HEK293 (cell line): ENCODE data around the gene TTLL11.

Source experiments
- BCL11B ChIP-seq: fragments of 450-650 bp; formaldehyde crosslinking; IDR thresholded peaks from 2 replicates; pipeline ENCODE4 v1.5.1; 2016; ENCODE audit warnings: low read depth, missing biosample characterization, missing genetic modification characterization
- EGR2 ChIP-seq: fragments of 450-650 bp; formaldehyde crosslinking; IDR thresholded peaks from 2 replicates; pipeline ENCODE4 v1.5.1; 2016; ENCODE audit warnings: low read depth, missing biosample characterization, missing genetic modification characterization
- ELK4 ChIP-seq: IDR thresholded peaks from 2 replicates; pipeline ENCODE4 v1.6.1; 2011; ENCODE audit warnings: mild to moderate bottlenecking, low read depth, low read length, borderline replicate concordance
- HOXA7 ChIP-seq: sonication (generic); formaldehyde crosslinking; IDR thresholded peaks from 2 replicates; pipeline ENCODE4 v1.8.1; 2022; ENCODE audit warnings: missing genetic modification reagents, borderline replicate concordance
- KLF8 ChIP-seq: fragments of 450-650 bp; formaldehyde crosslinking; IDR thresholded peaks from 2 replicates; pipeline ENCODE4 v1.5.1; 2016; ENCODE audit warnings: missing biosample characterization, missing genetic modification characterization
- KLF9 ChIP-seq: fragments of 450-650 bp; formaldehyde crosslinking; IDR thresholded peaks from 2 replicates; pipeline ENCODE4 v1.5.1; 2016; ENCODE audit warnings: missing biosample characterization, missing genetic modification characterization, low read depth
- PRDM1 ChIP-seq: fragments of 450-650 bp; formaldehyde crosslinking; IDR thresholded peaks from 2 replicates; pipeline ENCODE4; 2016; ENCODE audit warnings: missing biosample characterization, missing genetic modification characterization
- REPIN1 ChIP-seq: fragments of 450-650 bp; formaldehyde crosslinking; IDR thresholded peaks from 2 replicates; pipeline ENCODE4 v1.5.1; 2017; ENCODE audit warnings: missing biosample characterization, missing genetic modification characterization, low read depth
- SCRT1 ChIP-seq: fragments of 450-650 bp; formaldehyde crosslinking; IDR thresholded peaks from 2 replicates; pipeline ENCODE4 v1.5.1; 2016; ENCODE audit warnings: missing biosample characterization, missing genetic modification characterization, borderline replicate concordance
- SP2 ChIP-seq: fragments of 450-650 bp; formaldehyde crosslinking; IDR thresholded peaks from 2 replicates; pipeline ENCODE4 v1.5.1; 2016; ENCODE audit warnings: missing biosample characterization, missing genetic modification characterization
- YY2 ChIP-seq: fragments of 450-650 bp; formaldehyde crosslinking; IDR thresholded peaks from 2 replicates; pipeline ENCODE4 v1.5.1; 2016; ENCODE audit warnings: missing biosample characterization, missing genetic modification characterization
- ZBTB10 ChIP-seq: fragments of 450-650 bp; formaldehyde crosslinking; IDR thresholded peaks from 2 replicates; pipeline ENCODE4 v1.5.1; 2016; ENCODE audit warnings: missing biosample characterization, missing genetic modification characterization
- ZBTB48 ChIP-seq: fragments of 450-650 bp; formaldehyde crosslinking; IDR thresholded peaks from 2 replicates; pipeline ENCODE4 v1.5.1; 2016; ENCODE audit warnings: missing biosample characterization, missing genetic modification characterization
- ZBTB6 ChIP-seq: fragments of 450-650 bp; formaldehyde crosslinking; IDR thresholded peaks from 2 replicates; pipeline ENCODE4 v1.5.1; 2017; ENCODE audit warnings: missing biosample characterization, missing genetic modification characterization
- ZBTB8A ChIP-seq: fragments of 450-650 bp; formaldehyde crosslinking; IDR thresholded peaks from 2 replicates; pipeline ENCODE4 v1.5.1; 2016; ENCODE audit warnings: missing biosample characterization, missing genetic modification characterization
- ZNF121 ChIP-seq: fragments of 450-650 bp; formaldehyde crosslinking; IDR thresholded peaks from 2 replicates; pipeline ENCODE4 v1.5.1; 2016; ENCODE audit warnings: missing biosample characterization, missing genetic modification characterization
- ZNF18 ChIP-seq: fragments of 450-650 bp; formaldehyde crosslinking; IDR thresholded peaks from 2 replicates; pipeline ENCODE4 v1.5.1; 2016; ENCODE audit warnings: missing biosample characterization, missing genetic modification characterization
- ZNF211 ChIP-seq: fragments of 450-650 bp; formaldehyde crosslinking; IDR thresholded peaks from 2 replicates; pipeline ENCODE4 v1.5.1; 2016; ENCODE audit warnings: low read depth, missing biosample characterization, missing genetic modification characterization
- ZNF248 ChIP-seq: fragments of 450-650 bp; formaldehyde crosslinking; IDR thresholded peaks from 2 replicates; pipeline ENCODE4 v1.5.1; 2017; ENCODE audit warnings: missing biosample characterization, missing genetic modification characterization
- ZNF350 ChIP-seq: fragments of 450-650 bp; formaldehyde crosslinking; IDR thresholded peaks from 2 replicates; pipeline ENCODE4 v1.5.0; 2017; ENCODE audit warnings: missing biosample characterization, mild to moderate bottlenecking, missing genetic modification characterization
- ZNF354C ChIP-seq: fragments of 450-650 bp; formaldehyde crosslinking; IDR thresholded peaks from 2 replicates; pipeline ENCODE4 v1.5.1; 2016; ENCODE audit warnings: missing biosample characterization, missing genetic modification characterization, low read depth, borderline replicate concordance
- ZNF416 ChIP-seq: fragments of 450-650 bp; formaldehyde crosslinking; IDR thresholded peaks from 2 replicates; pipeline ENCODE4 v1.5.1; 2016; ENCODE audit warnings: missing biosample characterization, missing genetic modification characterization
- ZNF48 ChIP-seq: fragments of 450-650 bp; formaldehyde crosslinking; IDR thresholded peaks from 2 replicates; pipeline ENCODE4 v1.5.1; 2016; ENCODE audit warnings: missing biosample characterization, missing genetic modification characterization
- ZNF529 ChIP-seq: fragments of 450-650 bp; formaldehyde crosslinking; IDR thresholded peaks from 2 replicates; pipeline ENCODE4 v1.5.1; 2017; ENCODE audit warnings: missing genetic modification characterization, missing biosample characterization; ENCODE audit not compliant: insufficient replicate concordance
- ZNF558 ChIP-seq: fragments of 450-650 bp; formaldehyde crosslinking; IDR thresholded peaks from 2 replicates; pipeline ENCODE4 v1.5.1; 2016; ENCODE audit warnings: missing biosample characterization, missing genetic modification characterization
- ZNF560 ChIP-seq: fragments of 450-650 bp; formaldehyde crosslinking; IDR thresholded peaks from 2 replicates; pipeline ENCODE4 v1.5.1; 2017; ENCODE audit warnings: missing biosample characterization, missing genetic modification characterization, borderline replicate concordance
- ZNF571 ChIP-seq: fragments of 450-650 bp; formaldehyde crosslinking; IDR thresholded peaks from 2 replicates; pipeline ENCODE4 v1.5.0; 2017; ENCODE audit warnings: missing biosample characterization, missing genetic modification characterization
- ZNF621 ChIP-seq: fragments of 450-650 bp; formaldehyde crosslinking; IDR thresholded peaks from 2 replicates; pipeline ENCODE4 v1.5.1; 2017; ENCODE audit warnings: missing biosample characterization, missing genetic modification characterization
- ZNF645 ChIP-seq: fragments of 450-650 bp; formaldehyde crosslinking; IDR thresholded peaks from 2 replicates; pipeline ENCODE4; 2016; ENCODE audit warnings: missing biosample characterization, missing genetic modification characterization
- ZNF654 ChIP-seq: fragments of 450-650 bp; formaldehyde crosslinking; IDR thresholded peaks from 2 replicates; pipeline ENCODE4 v1.5.1; 2016; ENCODE audit warnings: low read depth, missing biosample characterization, missing genetic modification characterization
- ZNF792 ChIP-seq: fragments of 450-650 bp; formaldehyde crosslinking; IDR thresholded peaks from 2 replicates; pipeline ENCODE4 v1.5.1; 2016; ENCODE audit warnings: missing biosample characterization, missing genetic modification characterization
- ZNF837 ChIP-seq: fragments of 450-650 bp; formaldehyde crosslinking; IDR thresholded peaks from 2 replicates; pipeline ENCODE4 v1.5.1; 2016; ENCODE audit warnings: missing biosample characterization, missing genetic modification characterization
- ZNF843 ChIP-seq: fragments of 450-650 bp; formaldehyde crosslinking; IDR thresholded peaks from 2 replicates; pipeline ENCODE4 v1.5.1; 2016; ENCODE audit warnings: missing biosample characterization, missing genetic modification characterization
- ZSCAN30 ChIP-seq: fragments of 450-650 bp; IDR thresholded peaks from 2 replicates; pipeline ENCODE4 v1.5.1; 2018; ENCODE audit warnings: missing biosample characterization, mild to moderate bottlenecking, missing genetic modification characterization, moderate library complexity
- ZXDB ChIP-seq: fragments of 450-650 bp; formaldehyde crosslinking; IDR thresholded peaks from 2 replicates; pipeline ENCODE4 v1.5.1; 2016; ENCODE audit warnings: missing biosample characterization, missing genetic modification characterization

TTLL11 gene

GRCh38 chr9:121895818-121896544, 197.1 kb downstream of the TTLL11 start (continued):
- TF ChIP-seq ZNF571 (tag by site-specific recombination) (no peak), ZNF529 (tag by site-specific recombination) (no peak), SP2 (no peak), ZBTB6 (no peak; the same call in 1 of the 2 replicates), ZBTB10 (tag by site-specific recombination) (no peak), ZBTB8A (tag by site-specific recombination) (no peak), ZNF350 (tag by site-specific recombination) (no peak), SCRT1 (tag by site-specific recombination) (peak; percentile 50), ZNF18 (tag by site-specific recombination) (no peak), KLF9 (tag by site-specific recombination) (peak; percentile 95), ZBTB48 (tag by site-specific recombination) (no peak), ZNF837 (tag by site-specific recombination) (no peak), REPIN1 (tag by site-specific recombination) (no peak), ZNF843 (no peak), ZNF645 (tag by site-specific recombination) (no peak), ZXDB (no peak), ZNF560 (no peak), ELK4 (no peak), ZNF48 (tag by site-specific recombination) (no peak), KLF8 (tag by site-specific recombination) (peak; percentile 69), ZNF621 (tag by site-specific recombination) (no peak), YY2 (tag by site-specific recombination) (no peak), PRDM1 (tag by site-specific recombination) (no peak), BCL11B (no peak), EGR2 (tag by site-specific recombination) (peak; percentile 96), ZNF416 (tag by site-specific recombination) (no peak), ZNF558 (tag by site-specific recombination) (no peak), ZNF248 (tag by site-specific recombination) (no peak), ZNF354C (tag by site-specific recombination) (no peak), ZNF792 (tag by site-specific recombination) (no peak), ZNF211 (tag by site-specific recombination) (no peak), HOXA7 (CRISPR knock-in tag) (no peak), ZSCAN30 (tag by site-specific recombination) (no peak), ZNF654 (tag by site-specific recombination) (peak; percentile 36), ZNF121 (tag by site-specific recombination) (no peak)
